GM12872 (cell line): ENCODE results near the gene PSORS1C1.

Experiments used
- CTCF ChIP-seq: IDR thresholded peaks from 3 replicates; pipeline ENCODE4 v1.5.1; 2011; ENCODE audit warnings: low read depth, mild to moderate bottlenecking, low read length, moderate library complexity; ENCODE audit not compliant: insufficient read depth

PSORS1C1 gene

GRCh38 chr6:31125162-31125561, 10.6 kb downstream of the PSORS1C1 start:
- no peak for TF ChIP-seq CTCF

GRCh38 chr6:31125586-31126363, 11.2 kb downstream of the PSORS1C1 start:
- TF ChIP-seq CTCF, result no peak

- no peak for TF ChIP-seq CTCF
These were observed 12.0 kb downstream of the PSORS1C1 start for GRCh38 chr6:31126396-31127175.

GRCh38 chr6:31128093-31128676, 13.6 kb downstream of the PSORS1C1 start:
- peak; percentile 96 for TF ChIP-seq CTCF

- no peak for TF ChIP-seq CTCF
These were observed 14.5 kb downstream of the PSORS1C1 start for GRCh38 chr6:31129130-31129529.

GRCh38 chr6:31130751-31131150, 16.2 kb downstream of the PSORS1C1 start:
- TF ChIP-seq CTCF, result no peak

GRCh38 chr6:31131595-31131994, 17.0 kb downstream of the PSORS1C1 start:
- TF ChIP-seq CTCF, result no peak
